WI38 (cell line): ENCODE data around the gene HDAC7.
A peak's percentile ranks its signal among the peaks of the same experiment; 100 is the strongest.
"Not testable (repeated sequence)": the region's sequence is repeated elsewhere in the genome, so short reads cannot be mapped to it uniquely, and the experiment has no call there.

Source experiments
- H3K4me3 ChIP-seq: 2 replicates; pipeline ENCODE4 v1.5.1; 2011; ENCODE audit warnings: low read depth, mild to moderate bottlenecking, control low read depth, low read length
- TF ChIP-seq, protein P1 (sequence below): IDR thresholded peaks from 2 replicates; pipeline ENCODE4 v1.5.1; 2012; ENCODE audit warnings: low read depth, mild to moderate bottlenecking, control low read depth, low read length

HDAC7 gene

DNA sequence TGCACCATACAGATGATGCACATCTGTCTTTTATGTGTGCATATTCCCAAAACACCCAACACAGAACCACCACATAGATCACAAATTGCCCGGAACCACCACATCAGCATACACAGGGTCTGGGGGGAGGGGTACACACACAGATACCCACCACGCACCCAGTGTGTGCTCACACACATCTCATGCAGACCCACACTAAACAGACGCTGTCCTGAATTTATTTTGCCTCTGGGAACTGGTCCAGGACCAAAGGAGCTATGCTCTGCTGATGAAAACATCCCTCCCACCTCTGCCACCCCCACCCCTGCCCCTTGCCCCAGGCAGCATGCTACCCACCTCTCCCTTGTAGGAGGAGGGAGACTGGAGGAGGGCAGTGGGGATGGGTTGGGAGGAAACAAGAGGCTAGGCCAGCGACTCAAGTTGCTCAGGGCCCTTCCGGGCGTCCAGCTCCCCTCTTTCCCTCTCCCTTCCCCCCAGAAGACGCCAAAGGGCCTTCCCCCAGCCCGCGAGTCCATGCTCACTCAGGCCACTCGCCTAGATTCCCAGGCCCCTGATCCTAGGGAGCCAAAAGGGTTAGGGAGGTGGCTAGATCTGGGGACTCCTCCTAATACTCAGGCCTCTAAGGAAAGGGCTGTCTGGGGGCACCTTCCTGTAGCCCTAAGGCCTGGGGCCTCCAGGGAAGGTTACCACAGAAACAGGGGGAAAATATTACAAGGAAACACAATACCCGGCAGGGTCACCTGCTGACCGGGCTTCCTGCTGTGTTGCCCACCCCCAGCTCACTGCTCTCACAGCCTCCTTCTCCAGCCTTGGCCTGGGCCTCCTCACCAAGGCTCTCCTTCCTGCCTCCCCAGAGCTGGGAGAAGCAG, 3.1 kb downstream of the HDAC7 start:
- H3K4me3 ChIP-seq: peak overlapping the region; percentile 87
- TF ChIP-seq, protein P1, sequence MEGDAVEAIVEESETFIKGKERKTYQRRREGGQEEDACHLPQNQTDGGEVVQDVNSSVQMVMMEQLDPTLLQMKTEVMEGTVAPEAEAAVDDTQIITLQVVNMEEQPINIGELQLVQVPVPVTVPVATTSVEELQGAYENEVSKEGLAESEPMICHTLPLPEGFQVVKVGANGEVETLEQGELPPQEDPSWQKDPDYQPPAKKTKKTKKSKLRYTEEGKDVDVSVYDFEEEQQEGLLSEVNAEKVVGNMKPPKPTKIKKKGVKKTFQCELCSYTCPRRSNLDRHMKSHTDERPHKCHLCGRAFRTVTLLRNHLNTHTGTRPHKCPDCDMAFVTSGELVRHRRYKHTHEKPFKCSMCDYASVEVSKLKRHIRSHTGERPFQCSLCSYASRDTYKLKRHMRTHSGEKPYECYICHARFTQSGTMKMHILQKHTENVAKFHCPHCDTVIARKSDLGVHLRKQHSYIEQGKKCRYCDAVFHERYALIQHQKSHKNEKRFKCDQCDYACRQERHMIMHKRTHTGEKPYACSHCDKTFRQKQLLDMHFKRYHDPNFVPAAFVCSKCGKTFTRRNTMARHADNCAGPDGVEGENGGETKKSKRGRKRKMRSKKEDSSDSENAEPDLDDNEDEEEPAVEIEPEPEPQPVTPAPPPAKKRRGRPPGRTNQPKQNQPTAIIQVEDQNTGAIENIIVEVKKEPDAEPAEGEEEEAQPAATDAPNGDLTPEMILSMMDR: no peak

DNA sequence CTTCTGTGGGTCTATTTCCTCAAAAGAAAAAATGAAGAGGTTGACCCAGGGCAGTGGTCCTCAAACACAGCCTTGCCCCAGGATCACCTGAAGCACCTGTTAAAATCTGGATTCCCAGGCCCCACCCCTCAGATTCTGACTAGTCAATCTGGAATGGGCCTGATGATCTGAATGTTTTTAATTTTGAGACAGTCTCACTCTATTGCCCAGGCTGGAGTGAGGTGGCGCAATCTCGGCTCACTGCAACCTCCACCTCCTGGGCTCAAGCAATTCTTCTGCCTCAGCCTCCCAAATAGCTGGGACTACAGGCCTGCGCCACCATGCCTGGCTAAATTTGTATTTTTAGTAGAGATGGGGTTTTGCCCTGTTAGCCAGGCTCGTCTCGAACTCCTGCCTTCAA, 4.3 kb downstream of the HDAC7 start:
- not testable (repeated sequence) for H3K4me3 ChIP-seq

DNA sequence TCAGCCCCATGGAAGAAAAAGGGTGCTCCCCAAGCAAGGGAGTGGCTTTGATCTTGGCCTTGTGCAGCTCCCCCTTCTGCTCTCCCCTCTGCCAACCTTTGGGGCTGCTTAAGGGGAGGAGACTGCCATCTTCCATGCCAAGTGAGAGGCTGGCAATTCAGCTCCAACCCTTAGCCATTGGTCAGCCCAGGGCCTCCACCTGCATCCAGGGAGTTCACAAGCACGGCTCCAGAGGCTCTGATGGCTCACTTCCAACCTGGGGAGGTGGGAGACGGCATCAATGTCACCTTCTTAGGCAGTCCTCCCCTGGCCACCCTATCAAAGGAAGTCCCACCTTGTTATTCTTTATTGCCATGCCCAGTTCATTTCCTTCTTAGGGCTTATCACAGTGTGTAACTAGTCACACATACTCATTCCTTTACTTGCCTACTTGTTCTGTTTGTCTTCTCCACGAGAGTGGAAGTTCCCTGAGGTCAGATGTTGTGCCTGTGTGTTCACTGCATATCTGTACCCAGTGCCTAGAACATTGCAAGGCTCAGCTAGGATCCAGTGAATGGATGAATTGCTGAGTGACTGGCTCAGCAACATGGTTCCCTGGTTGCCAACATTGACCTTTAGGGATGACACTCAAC, 5.0 kb downstream of the HDAC7 start:
- H3K4me3 ChIP-seq: no peak overlapping the region
- TF ChIP-seq, protein P1: no peak

DNA sequence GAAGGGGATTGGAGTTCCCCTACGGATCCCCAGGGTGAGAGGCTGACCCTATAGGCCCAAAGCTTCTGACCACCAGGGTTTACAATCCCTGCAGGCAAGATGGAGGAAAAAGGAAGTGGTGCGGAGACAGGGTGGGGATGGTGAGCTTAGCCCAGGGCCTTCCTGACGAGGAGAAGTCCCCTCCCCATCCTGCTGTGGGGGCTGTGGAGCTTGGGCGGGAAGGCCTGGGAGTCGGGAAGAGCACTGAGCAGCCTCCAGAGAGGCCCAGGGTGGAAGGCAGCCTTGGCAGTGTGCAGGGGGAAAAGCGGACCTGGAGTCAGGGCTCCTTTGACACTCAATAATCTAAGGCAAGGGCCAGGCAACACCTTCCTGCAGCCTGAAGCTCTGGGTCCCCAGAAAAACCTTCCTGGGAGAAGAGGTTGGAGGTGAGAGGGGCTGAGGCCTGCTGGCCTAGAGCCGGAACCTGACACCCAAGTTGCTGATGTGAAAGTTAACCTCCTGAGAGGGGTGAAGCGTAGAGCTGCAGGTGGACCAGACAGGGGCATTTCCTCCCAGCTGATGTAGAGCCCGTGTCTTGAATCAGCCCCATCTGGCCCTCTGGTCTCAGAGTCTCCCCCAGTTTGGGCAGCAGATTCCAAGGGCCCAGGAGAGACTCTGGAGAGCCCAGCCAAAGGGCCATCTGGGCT, 6.0 kb downstream of the HDAC7 start:
- TF ChIP-seq, protein P1: no peak
- H3K4me3 ChIP-seq: peak overlapping the region; percentile 52

DNA sequence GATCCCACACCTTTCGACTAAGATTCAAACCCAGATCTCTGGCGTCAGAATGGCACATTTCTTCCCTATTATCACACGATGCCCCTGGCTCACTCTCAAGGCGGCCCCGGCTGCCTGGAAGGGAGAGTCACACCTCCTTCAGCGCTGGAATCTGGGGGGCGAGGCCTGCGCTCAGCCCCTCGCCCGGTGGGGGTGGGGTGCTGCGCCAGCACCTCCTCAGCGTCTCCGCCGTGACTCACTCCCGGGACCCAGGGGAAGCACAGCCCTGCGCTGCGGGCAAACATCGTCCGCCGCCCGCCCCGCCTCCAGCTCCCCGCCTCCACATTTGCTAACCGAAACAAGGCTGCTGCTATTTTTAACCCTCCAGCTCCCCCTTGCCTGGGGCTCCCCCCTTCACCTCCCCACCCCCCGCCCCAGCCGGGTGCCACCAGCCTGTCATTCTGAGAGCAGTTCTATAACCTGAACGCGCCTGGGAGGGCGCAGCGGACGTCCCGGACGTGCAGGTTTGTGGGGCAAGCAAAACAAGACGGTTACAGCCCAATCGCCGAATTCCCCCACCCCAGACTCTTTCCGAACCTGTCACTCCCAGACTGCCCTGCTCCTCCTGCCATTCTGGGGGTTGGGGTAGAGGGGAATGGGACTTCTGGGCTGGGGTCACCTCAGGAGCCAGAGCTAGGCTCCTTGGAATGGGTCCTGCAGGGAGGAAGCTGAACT, 6.7 kb downstream of the HDAC7 start:
- TF ChIP-seq, protein P1: no peak
- peak overlapping the region; percentile 52 for H3K4me3 ChIP-seq

DNA sequence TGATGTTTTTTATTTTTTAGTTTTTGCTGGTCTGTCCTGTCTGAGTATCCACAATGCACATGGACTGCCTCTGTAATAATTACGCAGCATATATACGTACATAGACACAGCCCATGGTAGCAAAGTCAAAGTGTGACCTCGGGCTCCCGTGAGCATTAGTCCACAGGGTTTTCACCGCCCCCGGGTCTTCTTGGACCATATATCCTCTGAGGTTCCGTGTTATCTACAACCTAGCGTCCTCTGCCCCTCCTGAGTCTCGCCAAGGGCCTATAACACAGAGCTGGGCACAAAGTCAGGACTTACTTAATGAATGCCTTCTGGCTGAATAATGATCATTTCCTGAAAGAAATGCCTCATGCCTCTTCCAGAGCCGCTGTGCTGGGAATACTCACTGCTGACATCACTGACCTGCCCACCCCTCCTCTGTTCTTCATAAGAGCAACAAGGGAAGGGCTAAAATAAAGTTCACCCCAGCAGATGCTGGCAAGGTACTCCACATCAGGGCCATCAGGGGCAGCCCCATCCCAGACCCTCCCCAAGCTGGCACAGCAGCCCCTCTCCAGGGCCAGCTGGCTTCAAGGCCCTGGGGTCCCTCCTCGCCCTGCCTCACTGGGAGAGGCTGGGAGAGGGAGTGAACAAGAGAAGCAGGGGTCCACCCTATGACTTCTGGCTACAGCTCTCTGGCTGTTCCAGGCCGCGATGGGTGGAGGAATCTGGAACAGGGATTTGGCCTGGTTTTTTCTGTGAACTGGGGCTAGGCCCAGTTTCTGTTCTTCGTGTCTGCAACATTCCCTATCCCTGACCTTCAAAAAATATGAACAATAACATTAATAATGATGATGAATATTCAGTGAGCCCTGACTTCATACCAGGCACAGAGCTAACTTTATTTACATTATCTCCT, 7.9 kb downstream of the HDAC7 start:
- H3K4me3 ChIP-seq: peak overlapping the region; percentile 24
- TF ChIP-seq, protein P1: no peak

DNA sequence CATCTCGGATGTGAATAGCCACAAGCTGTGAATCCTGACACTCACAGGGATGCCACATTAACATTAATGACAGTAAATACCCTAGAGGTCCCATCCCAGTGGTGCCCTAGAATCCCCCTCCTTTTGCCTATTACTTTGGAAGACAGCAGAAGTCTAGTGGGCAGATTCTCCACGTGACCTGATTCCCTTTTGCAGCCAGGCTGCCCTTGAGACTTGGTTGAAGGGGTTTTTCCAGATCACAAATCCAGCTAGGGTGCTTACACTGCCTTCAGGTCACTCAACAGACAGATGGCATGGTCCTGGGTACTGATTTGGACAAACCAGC, 8.7 kb downstream of the HDAC7 start:
- TF ChIP-seq, protein P1: no peak
- no peak overlapping the region for H3K4me3 ChIP-seq

DNA sequence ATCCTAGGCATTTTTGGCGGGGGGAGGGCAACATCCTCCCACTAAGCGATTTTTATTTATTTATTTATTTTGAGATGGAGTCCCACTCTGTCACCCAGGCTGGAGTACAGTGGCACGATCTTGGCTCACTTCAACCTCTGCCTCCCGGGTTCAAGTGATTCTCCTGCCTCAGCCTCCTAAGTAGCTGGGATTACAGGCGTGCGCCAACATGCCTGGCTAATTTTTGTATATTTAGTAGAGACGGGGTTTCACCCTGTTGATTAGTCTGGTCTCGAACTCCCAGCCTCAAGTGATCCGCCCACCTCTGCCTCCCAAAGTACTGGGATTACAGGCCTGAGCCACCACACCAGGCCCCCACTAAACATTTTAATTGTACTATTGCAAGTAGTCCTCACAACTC, 10.2 kb downstream of the HDAC7 start:
- H3K4me3 ChIP-seq: not testable (repeated sequence)
